GM12891 (cell line): ENCODE data around the gene SLC22A1.

Experiments
- POLR2A ChIP-seq: IDR thresholded peaks from 2 replicates; pipeline ENCODE4 v1.6.1; 2011; ENCODE audit warnings: low read depth, low read length, control low read depth
- POLR2AphosphoS5 ChIP-seq: IDR thresholded peaks from 2 replicates; pipeline ENCODE4 v1.6.1; 2011; ENCODE audit warnings: low read depth, low read length, control low read depth
- TAF1 ChIP-seq: IDR thresholded peaks from 2 replicates; pipeline ENCODE4 v1.6.1; 2011; ENCODE audit warnings: low read depth, low read length, control low read depth

DNA sequence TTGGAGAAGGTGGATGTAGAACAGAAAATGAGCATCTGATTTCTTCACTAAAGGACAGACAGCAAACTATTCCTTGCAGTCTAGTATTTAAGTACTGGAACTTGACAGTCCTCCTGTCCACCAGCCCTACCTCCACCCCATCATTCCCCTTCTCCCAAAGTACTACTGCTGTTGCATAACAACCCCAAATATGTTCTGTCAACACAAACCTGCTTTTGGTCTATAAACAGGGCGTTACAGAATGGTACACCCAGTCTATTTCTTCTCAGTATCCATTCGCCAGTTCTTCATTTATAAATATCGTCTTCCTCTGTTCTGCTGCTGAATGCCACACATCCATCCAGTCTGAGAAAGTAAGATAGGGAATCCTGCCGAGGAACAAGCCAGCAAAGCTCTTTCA, 27.7 kb upstream of the SLC22A1 start:
- TF ChIP-seq POLR2A: no peak
- TF ChIP-seq TAF1: no peak
- TF ChIP-seq POLR2AphosphoS5: no peak
